H1 (cell line): ENCODE measurements around the gene FOXL1. TPM values are rescaled to one million over a fixed set of nuclear protein-coding genes. Genes with fewer than 3 reads are reported as not detected.
A peak's percentile ranks its signal among the peaks of the same experiment; 100 is the strongest.

Experiments used
- CTCF ChIA-PET: fragments of 300-600 bp; sonication (Branson Sonifier 250); formaldehyde crosslinking; loops from one replicate; lab custom pipeline; 2021; ENCODE audit not compliant: partially characterized antibody; lab: Charles Lee
- POLR2A ChIA-PET: fragments of 300-600 bp; sonication (Branson Sonifier 250); formaldehyde crosslinking; loops from one replicate; lab custom pipeline; 2021; ENCODE audit warnings: inconsistent platforms; ENCODE audit not compliant: partially characterized antibody; lab: Charles Lee
- DNase-seq, 2 experiments: peaks; one replicate each; pipeline versions ENCODE4 v3.0.0 to v3.0.0-alpha.2; 2010 to 2022; ENCODE audit warnings: low spot score in 2 of 2, low read depth in 1 of 2, mixed read lengths in 1 of 2
- FAIRE-seq: peaks from 2 replicates; lab custom pipeline; 2011; peaks lifted over from hg19 to GRCh38; lab: Jason Lieb, UNC
- H2AFZ ChIP-seq: 2 replicates; pipeline ENCODE4 v1.8.1; 2012; ENCODE audit warnings: low read length, inconsistent platforms
- H2AK5ac ChIP-seq: 2 replicates; pipeline ENCODE4 v1.6.1; 2013; ENCODE audit warnings: low read depth, low read length
- H2BK120ac ChIP-seq: replicated peaks from 2 replicates; pipeline ENCODE3; 2013; ENCODE audit warnings: low read depth, low read length, inconsistent platforms
- H2BK12ac ChIP-seq: 2 replicates; pipeline ENCODE4 v1.6.1; 2013; ENCODE audit warnings: low read depth, low read length
- H2BK15ac ChIP-seq: 2 replicates; pipeline ENCODE4 v1.6.1; 2013; ENCODE audit warnings: low read length
- H2BK20ac ChIP-seq: 2 replicates; pipeline ENCODE4 v1.6.1; 2013; ENCODE audit warnings: low read length
- H2BK5ac ChIP-seq: 2 replicates; pipeline ENCODE4 v1.6.1; 2013; ENCODE audit warnings: low read depth, low read length
- H3K14ac ChIP-seq: 2 replicates; pipeline ENCODE4 v1.6.1; 2013; ENCODE audit warnings: inconsistent platforms; ENCODE audit not compliant: insufficient read length
- H3K18ac ChIP-seq: 2 replicates; pipeline ENCODE4 v1.6.1; 2013; ENCODE audit warnings: low read length; ENCODE audit errors: extremely low read depth
- H3K23ac ChIP-seq: 2 replicates; pipeline ENCODE4 v1.6.1; 2013; ENCODE audit warnings: inconsistent platforms; ENCODE audit not compliant: insufficient read length
- H3K23me2 ChIP-seq: 2 replicates; pipeline ENCODE4 v1.6.1; 2013; ENCODE audit warnings: low read depth, low read length
- H3K27ac ChIP-seq: 2 replicates; pipeline ENCODE4 v1.6.1; 2011; ENCODE audit warnings: low read depth, low read length, inconsistent platforms
- H3K27me3 ChIP-seq, 4 experiments: replicated peaks in 1 of 4; 1 replicate in 1 of 4; 2 replicates in 3 of 4; pipeline versions ENCODE4 v1.6.1 to v1.8.1; 2011 to 2013; ENCODE audit warnings: low read length in 3 of 4, mild to moderate bottlenecking in 3 of 4, inconsistent platforms in 2 of 4, mixed read lengths in 2 of 4, moderate library complexity in 1 of 4; ENCODE audit not compliant: control insufficient read depth in 3 of 4, insufficient read depth in 3 of 4; ENCODE audit errors: extremely low read depth in 1 of 4
- H3K36me3 ChIP-seq, 4 experiments: 2 replicates each; pipeline versions ENCODE4 v1.6.1 to v1.8.1; 2011 to 2013; ENCODE audit warnings: mild to moderate bottlenecking in 4 of 4, low read length in 3 of 4, moderate library complexity in 2 of 4, control low read depth in 1 of 4, inconsistent platforms in 1 of 4; ENCODE audit not compliant: insufficient read depth in 4 of 4, control insufficient read depth in 2 of 4
- H3K4ac ChIP-seq: replicated peaks from 2 replicates; pipeline ENCODE3; 2013; ENCODE audit warnings: low read length, low read depth, mixed read lengths, inconsistent platforms; ENCODE audit not compliant: insufficient read length
- H3K4me1 ChIP-seq, 4 experiments: replicated peaks in 1 of 4; 1 replicate in 1 of 4; 2 replicates in 3 of 4; pipeline versions ENCODE4 v1.6.1 to v1.8.1; 2011 to 2013; ENCODE audit warnings: low read length in 3 of 4, inconsistent platforms in 2 of 4, mixed read lengths in 1 of 4; ENCODE audit not compliant: insufficient read depth in 4 of 4, control insufficient read depth in 3 of 4
- H3K4me2 ChIP-seq, 2 experiments: 2 replicates each; pipeline versions ENCODE4 v1.6.1 to v1.8.1; 2011 to 2013; ENCODE audit warnings: low read depth in 2 of 2, low read length in 2 of 2, control low read depth in 1 of 2, inconsistent platforms in 1 of 2, mild to moderate bottlenecking in 1 of 2; ENCODE audit not compliant: insufficient read depth in 1 of 2
- H3K4me3 ChIP-seq, 4 experiments: fragments of 200-600, 300-600 bp in 1 of 4; sonication (generic), shearing (Covaris generic), sonication (Bioruptor Twin) in 1 of 4; 2 replicates each; pipeline versions ENCODE4 v1.5.1 to v1.8.1; 2011 to 2016; ENCODE audit warnings: low read length in 4 of 4, low read depth in 3 of 4, control low read depth in 2 of 4, inconsistent platforms in 2 of 4, mild to moderate bottlenecking in 2 of 4, mixed read lengths in 1 of 4, moderate library complexity in 1 of 4; ENCODE audit not compliant: insufficient read depth in 2 of 4; ENCODE audit errors: extremely low read depth in 1 of 4
- H3K56ac ChIP-seq: replicated peaks from 2 replicates; pipeline ENCODE3; 2013; ENCODE audit warnings: low read depth, mild to moderate bottlenecking, mixed read lengths, low read length, inconsistent platforms; ENCODE audit not compliant: insufficient read length
- H3K79me1 ChIP-seq: 2 replicates; pipeline ENCODE4 v1.6.1; 2013; ENCODE audit warnings: low read depth, low read length, control low read depth
- H3K79me2 ChIP-seq, 2 experiments: 2 replicates each; pipeline versions ENCODE4 v1.6.1 to v1.8.1; 2012 to 2013; ENCODE audit warnings: low read length in 2 of 2, mild to moderate bottlenecking in 2 of 2, inconsistent platforms in 1 of 2; ENCODE audit not compliant: insufficient read depth in 2 of 2, control insufficient read depth in 1 of 2
- H3K9ac ChIP-seq, 4 experiments: replicated peaks in 1 of 4; 1 replicate in 1 of 4; 2 replicates in 3 of 4; pipeline versions ENCODE4 v1.6.1 to v1.8.1; 2011 to 2013; ENCODE audit warnings: low read depth in 3 of 4, low read length in 3 of 4, control low read depth in 2 of 4, mild to moderate bottlenecking in 2 of 4, moderate library complexity in 2 of 4, inconsistent platforms in 1 of 4; ENCODE audit errors: extremely low read depth in 1 of 4
- H3K9me3 ChIP-seq, 2 experiments: 2 replicates each; pipeline versions ENCODE4 v1.6.1 to v1.8.1; 2012 to 2013; ENCODE audit warnings: mild to moderate bottlenecking in 2 of 2, moderate library complexity in 2 of 2, control low read depth in 1 of 2, inconsistent platforms in 1 of 2, low read depth in 1 of 2, low read length in 1 of 2, mixed read lengths in 1 of 2; ENCODE audit not compliant: insufficient read depth in 2 of 2
- H4K20me1 ChIP-seq, 2 experiments: replicated peaks in 1 of 2; 2 replicates each; pipeline versions ENCODE3 to v1.8.1; 2011 to 2013; ENCODE audit warnings: inconsistent platforms in 2 of 2, low read length in 2 of 2, mild to moderate bottlenecking in 1 of 2; ENCODE audit not compliant: insufficient read depth in 2 of 2, control insufficient read depth in 1 of 2
- H4K5ac ChIP-seq: 2 replicates; pipeline ENCODE4 v1.6.1; 2013; ENCODE audit warnings: low read length, low read depth, mixed read lengths, inconsistent platforms; ENCODE audit not compliant: insufficient read length
- H4K8ac ChIP-seq: 2 replicates; pipeline ENCODE4 v1.8.0; 2013; ENCODE audit warnings: mild to moderate bottlenecking, moderate library complexity, low read length, inconsistent platforms; ENCODE audit not compliant: insufficient read depth; ENCODE audit errors: extremely low read depth
- H4K91ac ChIP-seq: replicated peaks from 2 replicates; pipeline ENCODE3; 2013; ENCODE audit warnings: low read length, mixed read lengths, inconsistent platforms; ENCODE audit not compliant: insufficient read length
- EZH2 ChIP-seq: fragments of 200-600 bp; sonication (generic); IDR thresholded peaks from 2 replicates; pipeline ENCODE4 v1.7.1; 2012; ENCODE audit warnings: low read depth, mild to moderate bottlenecking, moderate library complexity, low read length, inconsistent platforms; ENCODE audit not compliant: severe bottlenecking
- RBBP5 ChIP-seq: IDR thresholded peaks from 2 replicates; pipeline ENCODE4 v1.7.1; 2012; ENCODE audit warnings: low read depth, mild to moderate bottlenecking, inconsistent platforms, low read length, moderate library complexity, borderline replicate concordance
- SUZ12 ChIP-seq: fragments of 200-600 bp; sonication (generic); IDR thresholded peaks from 2 replicates; pipeline ENCODE4 v1.6.1; 2012; ENCODE audit warnings: mild to moderate bottlenecking, inconsistent platforms, low read length, moderate library complexity, mixed read lengths
- WGBS, 2 experiments: shearing (Covaris generic) in 1 of 2; methylation state at CpG; one replicate each; pipeline versions ENCODE4 v1.1.6 to v1.1.7; 2013 to 2015; ENCODE audit warnings: low lambda C conversion rate in 2 of 2, mixed read lengths in 2 of 2, inconsistent platforms in 1 of 2, low coverage in 1 of 2, missing lambda C conversion rate in 1 of 2; ENCODE audit not compliant: insufficient replicate concordance in 2 of 2, insufficient coverage in 1 of 2, insufficient read length in 1 of 2; ENCODE audit errors: extremely low coverage in 1 of 2, missing lambda C conversion rate in 1 of 2; 5-methylcytosine and 5-hydroxymethylcytosine counted together
- polyA plus RNA-seq, 7 experiments: library from polyadenylated mRNA; depleted of rRNA in 3 of 7; stranded (reverse) in 5 of 7; unstranded in 2 of 7; fragments of >200 nt in 5 of 7; fragments of 200-250 nt in 2 of 7; gene quantifications; 1 replicate in 5 of 7; 2 replicates in 1 of 7; 4 replicates in 1 of 7; pipeline versions ENCODE4 v1.2.1 to v1.2.3, GENCODE V29; 2011 to 2013; ENCODE audit warnings: missing spikeins in 2 of 7, mixed read lengths in 2 of 7
- total RNA-seq: library from RNA; stranded (reverse); fragmentation: NEBNext Ultra II Directional; extraction: Animal tissue kit (Norgen Biotek cat#: 25700); gene quantifications from 2 replicates; pipeline ENCODE4 v1.2.1, GENCODE V29; 2021

FOXL1 gene
- total and polyA plus RNA-seq, 2 of the 8 experiments (the other 6 are each of a cell fraction or from before 2014, with no cell fraction given): 0.03 TPM; not detected in 1

GRCh38 chr16:86571530-86571915 lies 6.8 kb upstream of the FOXL1 start:
- Histone ChIP-seq H4K91ac (no peak overlapping the region), H3K56ac (no peak overlapping the region), H3K18ac (no peak overlapping the region), H3K4me1 (peaks cover 11 to 46% (median 22%) of the 10 kb centered on the region in 4 experiments), H3K79me1 (no peaks in the 10 kb centered on the region), H3K23me2 (peaks cover 8% of the 10 kb centered on the region; the same call in 1 of the 2 replicates), H2BK20ac (peak overlapping the region; percentile 89; the same call in 1 of the 2 replicates), H2BK12ac (peak overlapping the region; percentile 43; the same call in 1 of the 2 replicates), H3K9ac (no peak overlapping the region), H2BK15ac (peak overlapping the region; percentile 97; the same call in 1 of the 2 replicates), H3K4me3 (no peak overlapping the region), H3K27me3 (peaks cover 86 to 99% (median 91%) of the 10 kb centered on the region in 4 experiments), H3K27ac (no peak overlapping the region), H3K9me3 (no peaks in the 10 kb centered on the region; a peak in 1 of 4 replicates), H3K79me2 (no peaks in the 10 kb centered on the region), H3K4ac (no peak overlapping the region), H2AFZ (no peak overlapping the region), H3K14ac (no peak overlapping the region), H3K36me3 (peaks cover 0 to 8% (median 0%) of the 10 kb centered on the region in 4 experiments; a peak in 1 of 8 replicates), H2BK5ac (no peak overlapping the region), H4K5ac (no peak overlapping the region), H2AK5ac (peak overlapping the region; percentile 75; the same call in 1 of the 2 replicates), H3K23ac (no peak overlapping the region), H4K8ac (no peak overlapping the region), H3K4me2 (peak overlapping the region; percentile 14 to 18; a peak in 2 of 4 replicates), H2BK120ac (no peak overlapping the region), H4K20me1 (peaks cover 17 to 21% of the 10 kb centered on the region in 2 experiments)
- 9% methylated on average over 10 of the region's 10 CpGs; no CpG with 5 or more reads in 1 of the 2 experiments for WGBS, 2 experiments
- no peak for DNase-seq
- CTCF ChIA-PET: interaction anchor here (0.6 to 1.6 kb wide), 5 partner anchors 8 to 492 kb away, joined by 3 to 5 read pairs (median 3); no protein-coding TSS in a partner anchor
- FAIRE-seq: no peak
- POLR2A ChIA-PET: interaction anchor here (1.1 kb wide), 1 partner anchor 16 kb away, joined by 3 read pairs; the partner anchor contains the start of gene MTHFSD
- TF ChIP-seq SUZ12 (peak; percentile 68), EZH2 (peak; percentile 83), RBBP5 (no peak)
